ENCODE measurements around the gene SIN3A.

DNA sequence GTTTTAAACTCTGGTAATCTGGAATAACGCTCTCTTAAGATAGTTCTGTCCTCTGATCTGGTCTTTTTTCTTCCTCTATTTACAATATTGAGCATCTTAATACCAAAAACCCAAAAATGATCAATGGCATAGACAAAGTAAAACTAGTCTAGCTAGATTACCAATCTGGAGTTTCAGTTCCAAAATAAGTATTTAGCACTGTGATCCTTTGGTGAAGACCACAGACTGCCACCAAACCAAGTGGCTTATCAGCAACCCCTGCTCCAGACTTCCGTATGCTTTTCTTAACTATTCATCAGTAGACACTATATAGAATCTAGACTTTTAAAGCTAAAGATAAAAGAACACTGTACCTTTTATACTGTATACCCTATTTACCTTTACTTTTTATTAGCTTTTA, 47.6 kb downstream of the SIN3A start:
- TF ChIP-seq, protein P1, sequence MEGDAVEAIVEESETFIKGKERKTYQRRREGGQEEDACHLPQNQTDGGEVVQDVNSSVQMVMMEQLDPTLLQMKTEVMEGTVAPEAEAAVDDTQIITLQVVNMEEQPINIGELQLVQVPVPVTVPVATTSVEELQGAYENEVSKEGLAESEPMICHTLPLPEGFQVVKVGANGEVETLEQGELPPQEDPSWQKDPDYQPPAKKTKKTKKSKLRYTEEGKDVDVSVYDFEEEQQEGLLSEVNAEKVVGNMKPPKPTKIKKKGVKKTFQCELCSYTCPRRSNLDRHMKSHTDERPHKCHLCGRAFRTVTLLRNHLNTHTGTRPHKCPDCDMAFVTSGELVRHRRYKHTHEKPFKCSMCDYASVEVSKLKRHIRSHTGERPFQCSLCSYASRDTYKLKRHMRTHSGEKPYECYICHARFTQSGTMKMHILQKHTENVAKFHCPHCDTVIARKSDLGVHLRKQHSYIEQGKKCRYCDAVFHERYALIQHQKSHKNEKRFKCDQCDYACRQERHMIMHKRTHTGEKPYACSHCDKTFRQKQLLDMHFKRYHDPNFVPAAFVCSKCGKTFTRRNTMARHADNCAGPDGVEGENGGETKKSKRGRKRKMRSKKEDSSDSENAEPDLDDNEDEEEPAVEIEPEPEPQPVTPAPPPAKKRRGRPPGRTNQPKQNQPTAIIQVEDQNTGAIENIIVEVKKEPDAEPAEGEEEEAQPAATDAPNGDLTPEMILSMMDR (IDR thresholded peaks at IDR 0.05): no peak
- TF ChIP-seq EZH2phosphoT487 (IDR thresholded peaks at IDR 0.05) (no peak), EZH2 (IDR thresholded peaks at IDR 0.05) (no peak)
